Cardiac fibroblast (primary cell): ENCODE measurements around the gene S100A9.

Experiments used
- DNase-seq, 2 donors: peaks; one replicate each; pipeline versions ENCODE4 v3.0.0 to v3.0.0-alpha.2; 2010; ENCODE audit warnings: low read depth in 2 of 2
- H3K4me3 ChIP-seq, 2 donors: replicated peaks in 1 of 2; 1 replicate in 1 of 2; 2 replicates in 1 of 2; pipeline ENCODE4 v1.5.1; 2011; ENCODE audit warnings: low read depth in 2 of 2, low read length in 2 of 2, mild to moderate bottlenecking in 2 of 2, moderate library complexity in 1 of 2
- CTCF ChIP-seq: IDR thresholded peaks from one replicate; pipeline ENCODE4 v1.5.1; 2011; ENCODE audit warnings: low read depth, mild to moderate bottlenecking, low read length, inconsistent platforms

Gene S100A9

GRCh38 chr1:153322568-153322967 lies 35.1 kb upstream of the S100A9 start:
- DNase-seq: no peak
- H3K4me3 ChIP-seq: no peak overlapping the region
- no peak for TF ChIP-seq CTCF

- H3K4me3 ChIP-seq: no peak overlapping the region
- no peak for DNase-seq
- no peak for TF ChIP-seq CTCF
Observed at GRCh38 chr1:153324912-153325311, 32.7 kb upstream of the S100A9 start.

GRCh38 chr1:153333902-153334301 lies 23.8 kb upstream of the S100A9 start:
- TF ChIP-seq CTCF: no peak
- DNase-seq: no peak

GRCh38 chr1:153336650-153337049 lies 21.0 kb upstream of the S100A9 start:
- no peak overlapping the region for H3K4me3 ChIP-seq
- TF ChIP-seq CTCF: no peak
- no peak for DNase-seq

More at GRCh38 chr1:153333902-153334301, 23.8 kb upstream of the S100A9 start:
- no peak overlapping the region for H3K4me3 ChIP-seq

- TF ChIP-seq CTCF: no peak
- no peak overlapping the region for H3K4me3 ChIP-seq
- DNase-seq: no peak
Observed at GRCh38 chr1:153337980-153338853, 19.4 kb upstream of the S100A9 start.

GRCh38 chr1:153339802-153340201 lies 17.9 kb upstream of the S100A9 start:
- DNase-seq: no peak
- no peak overlapping the region for H3K4me3 ChIP-seq
- no peak for TF ChIP-seq CTCF
